Endothelial cell (in vitro differentiated cells): ENCODE data around the gene CFAP206. TPM values are rescaled to one million over a fixed set of nuclear protein-coding genes. Genes with fewer than 3 reads are reported as not detected.
A peak's percentile ranks its signal among the peaks of the same experiment; 100 is the strongest.

Source experiments
- DNase-seq: peaks from one replicate; pipeline ENCODE4 v3.0.0; 2021; ENCODE audit warnings: low spot score
- H3K27ac Mint-ChIP-seq: one replicate; pipeline ENCODE4 v1.8.0; 2021; ENCODE audit warnings: mixed read lengths, inconsistent platforms; ENCODE audit not compliant: unreplicated experiment
- H3K27me3 Mint-ChIP-seq: one replicate; pipeline ENCODE4 v1.8.0; 2021; ENCODE audit warnings: mild to moderate bottlenecking, moderate library complexity, mixed read lengths, inconsistent platforms; ENCODE audit not compliant: unreplicated experiment
- H3K36me3 Mint-ChIP-seq: one replicate; pipeline ENCODE4 v1.8.0; 2021; ENCODE audit warnings: mild to moderate bottlenecking, low read depth, mixed read lengths, inconsistent platforms; ENCODE audit not compliant: unreplicated experiment
- H3K4me1 Mint-ChIP-seq: one replicate; pipeline ENCODE4 v1.8.0; 2021; ENCODE audit warnings: mild to moderate bottlenecking, mixed read lengths, inconsistent platforms; ENCODE audit not compliant: unreplicated experiment
- H3K4me3 Mint-ChIP-seq: one replicate; pipeline ENCODE4 v1.8.0; 2021; ENCODE audit warnings: mild to moderate bottlenecking, mixed read lengths, inconsistent platforms; ENCODE audit not compliant: unreplicated experiment
- H3K9me3 Mint-ChIP-seq: one replicate; pipeline ENCODE4 v1.8.0; 2021; ENCODE audit warnings: mixed read lengths, inconsistent platforms; ENCODE audit not compliant: unreplicated experiment
- total RNA-seq: library from RNA; stranded (reverse); fragmentation: NEBNext Ultra II Directional; extraction: Animal tissue kit (Norgen Biotek cat#: 25700); gene quantifications from one replicate; pipeline ENCODE4 v1.2.1, GENCODE V29; 2021; ENCODE audit not compliant: unreplicated experiment
- TF ChIP-seq, protein P1 (sequence below): fragments of 200-600 bp; sonication (generic); IDR thresholded peaks from one replicate; pipeline ENCODE4 v1.5.0; 2021; ENCODE audit warnings: antibody characterized with exemption; ENCODE audit not compliant: unreplicated experiment

CFAP206 gene
- total RNA-seq, 1 donor from 2014 or later = 0.54 TPM

- no peaks in the 10 kb centered on the region for H3K36me3 Mint-ChIP-seq
- DNase-seq = peak; percentile 79
- H3K4me3 Mint-ChIP-seq = peak within 1 kb of the TSS; percentile 99
- H3K27ac Mint-ChIP-seq = peak within 1 kb of the TSS; percentile 99
- peaks cover 4% of the 10 kb centered on the region for H3K27me3 Mint-ChIP-seq
- H3K4me1 Mint-ChIP-seq = peaks cover 3% of the 10 kb centered on the region
- TF ChIP-seq, protein P1, sequence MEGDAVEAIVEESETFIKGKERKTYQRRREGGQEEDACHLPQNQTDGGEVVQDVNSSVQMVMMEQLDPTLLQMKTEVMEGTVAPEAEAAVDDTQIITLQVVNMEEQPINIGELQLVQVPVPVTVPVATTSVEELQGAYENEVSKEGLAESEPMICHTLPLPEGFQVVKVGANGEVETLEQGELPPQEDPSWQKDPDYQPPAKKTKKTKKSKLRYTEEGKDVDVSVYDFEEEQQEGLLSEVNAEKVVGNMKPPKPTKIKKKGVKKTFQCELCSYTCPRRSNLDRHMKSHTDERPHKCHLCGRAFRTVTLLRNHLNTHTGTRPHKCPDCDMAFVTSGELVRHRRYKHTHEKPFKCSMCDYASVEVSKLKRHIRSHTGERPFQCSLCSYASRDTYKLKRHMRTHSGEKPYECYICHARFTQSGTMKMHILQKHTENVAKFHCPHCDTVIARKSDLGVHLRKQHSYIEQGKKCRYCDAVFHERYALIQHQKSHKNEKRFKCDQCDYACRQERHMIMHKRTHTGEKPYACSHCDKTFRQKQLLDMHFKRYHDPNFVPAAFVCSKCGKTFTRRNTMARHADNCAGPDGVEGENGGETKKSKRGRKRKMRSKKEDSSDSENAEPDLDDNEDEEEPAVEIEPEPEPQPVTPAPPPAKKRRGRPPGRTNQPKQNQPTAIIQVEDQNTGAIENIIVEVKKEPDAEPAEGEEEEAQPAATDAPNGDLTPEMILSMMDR = no peak
- H3K9me3 Mint-ChIP-seq = no peaks in the 10 kb centered on the region
These were observed 65.0 kb downstream of the CFAP206 start, which contains the start of gene SLC35A1 for GRCh38 chr6:87472525-87473418. SLC35A1 (plus strand) TSS chr6:87472974; CDS start chr6:87473004, 30 bp downstream.

DNA sequence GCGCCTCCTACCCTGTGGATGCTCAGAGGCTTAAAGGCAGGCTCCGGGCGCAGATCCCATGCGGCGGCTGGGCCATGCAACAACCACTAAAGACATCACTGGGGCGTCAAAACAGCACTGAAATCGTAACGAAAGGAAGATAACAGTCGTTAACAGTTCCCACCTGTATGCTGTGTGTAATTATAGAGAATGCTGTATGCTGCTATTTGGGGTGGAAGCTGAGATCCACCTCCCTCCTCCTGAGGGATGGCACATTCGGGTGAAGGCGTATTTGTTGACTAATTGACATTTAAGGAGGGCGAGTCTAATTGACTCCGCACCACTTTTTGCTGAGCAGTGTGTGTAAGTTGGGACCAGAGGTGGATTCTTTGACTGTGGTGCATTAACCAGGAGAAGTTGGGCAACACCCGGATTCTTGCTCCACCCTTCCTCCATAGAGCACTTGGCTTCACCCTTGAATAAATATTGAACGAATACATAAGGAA, 65.7 kb downstream of the CFAP206 start:
- H3K4me3 Mint-ChIP-seq = peak overlapping the region; percentile 99
- peaks cover 4% of the 10 kb centered on the region for H3K27me3 Mint-ChIP-seq
- H3K27ac Mint-ChIP-seq = peak overlapping the region; percentile 52
- TF ChIP-seq, protein P1 = no peak
- H3K9me3 Mint-ChIP-seq = no peaks in the 10 kb centered on the region
- peaks cover 7% of the 10 kb centered on the region for H3K36me3 Mint-ChIP-seq
- H3K4me1 Mint-ChIP-seq = peaks cover 3% of the 10 kb centered on the region
- no peak for DNase-seq

DNA sequence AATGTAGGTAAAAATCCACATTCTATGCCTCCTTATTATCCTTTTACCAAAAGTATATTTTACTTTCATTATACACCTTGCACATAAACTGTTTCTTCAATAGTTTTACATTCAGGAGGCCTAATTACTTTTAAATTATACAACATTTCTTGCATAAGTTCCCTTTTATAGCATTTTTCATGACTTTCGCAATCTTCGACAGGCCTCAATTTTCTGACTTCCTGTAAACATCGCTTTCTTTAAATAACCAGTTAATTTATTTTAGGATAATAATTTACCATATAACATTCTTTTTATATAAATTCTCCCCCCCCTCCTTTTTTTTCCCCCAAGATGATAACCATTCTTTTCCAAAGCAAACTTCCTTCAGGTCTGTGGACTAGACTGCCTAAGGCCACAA, 74.2 kb downstream of the CFAP206 start:
- no peak for DNase-seq
- Mint-ChIP-seq H3K36me3 (peaks cover 45% of the 10 kb centered on the region), H3K4me3 (no peak overlapping the region), H3K27ac (no peak overlapping the region), H3K4me1 (peaks cover 7% of the 10 kb centered on the region), H3K27me3 (no peaks in the 10 kb centered on the region), H3K9me3 (no peaks in the 10 kb centered on the region)
- TF ChIP-seq, protein P1 = no peak

DNA sequence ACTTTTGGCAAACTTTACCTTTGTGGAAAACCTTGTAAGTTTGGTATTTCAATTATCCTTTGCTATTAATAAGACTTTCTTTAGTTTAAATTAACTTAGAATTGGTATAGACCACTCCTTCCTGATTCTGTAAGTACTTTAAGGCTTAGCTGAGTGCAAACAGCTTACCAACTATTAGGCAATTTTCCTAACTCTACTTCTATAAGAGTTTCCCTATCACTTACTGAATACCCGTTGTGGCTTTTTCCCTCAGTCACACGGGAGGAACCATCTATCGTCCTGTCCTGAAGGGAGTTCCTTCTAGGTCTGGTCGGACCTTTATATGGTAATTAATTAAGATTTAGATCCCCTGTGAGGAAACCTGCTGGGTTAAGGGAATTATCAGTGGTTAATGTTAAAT, 74.6 kb downstream of the CFAP206 start:
- Mint-ChIP-seq H3K27me3 (no peaks in the 10 kb centered on the region), H3K4me1 (peaks cover 7% of the 10 kb centered on the region), H3K9me3 (no peaks in the 10 kb centered on the region), H3K36me3 (peaks cover 45% of the 10 kb centered on the region), H3K27ac (no peak overlapping the region), H3K4me3 (no peak overlapping the region)
- TF ChIP-seq, protein P1 = no peak
- DNase-seq = no peak

DNA sequence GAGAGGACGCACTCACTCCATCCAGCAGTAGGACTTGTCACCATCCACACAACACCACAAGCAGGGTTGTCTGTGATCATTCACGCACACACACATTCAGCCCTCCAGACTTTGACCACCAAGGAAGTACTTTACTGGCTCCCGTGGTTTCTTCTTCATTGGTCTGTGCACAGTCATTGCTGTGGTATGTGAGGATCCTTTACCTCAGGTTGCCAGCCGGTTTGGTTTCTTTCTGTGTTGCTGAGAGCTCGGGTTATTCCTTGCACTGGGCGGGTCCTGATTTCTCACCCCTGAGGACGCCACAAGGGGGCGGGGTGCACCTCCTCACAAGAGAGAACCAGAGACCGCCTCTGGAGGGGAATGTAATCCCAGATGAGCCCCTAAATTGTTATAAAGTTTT, 76.2 kb downstream of the CFAP206 start:
- TF ChIP-seq, protein P1 = no peak
- Mint-ChIP-seq H3K27ac (no peak overlapping the region), H3K4me1 (peaks cover 7% of the 10 kb centered on the region), H3K27me3 (no peaks in the 10 kb centered on the region), H3K9me3 (no peaks in the 10 kb centered on the region), H3K4me3 (peak overlapping the region; percentile 49), H3K36me3 (peaks cover 34% of the 10 kb centered on the region)
- no peak for DNase-seq
